Epithelial cell of proximal tubule (primary cell): ENCODE data around the gene C3orf20. TPM values are rescaled to one million over a fixed set of nuclear protein-coding genes. Genes with fewer than 3 reads are reported as not detected.

Experiments used
- DNase-seq: peaks from one replicate; pipeline ENCODE4 v3.0.0-alpha.2; 2011; ENCODE audit warnings: low read depth
- H3K4me3 ChIP-seq: 2 replicates; pipeline ENCODE4 v1.5.1; 2011; ENCODE audit warnings: low read depth, mild to moderate bottlenecking, low read length
- CTCF ChIP-seq: conservative IDR thresholded peaks from 2 replicates; pipeline ENCODE4 v1.5.1; 2012; ENCODE audit warnings: low read depth, mild to moderate bottlenecking, low read length
- total RNA-seq: library from RNA; depleted of rRNA; stranded (reverse); fragments of >200 nt; gene quantifications from 2 replicates; pipeline ENCODE4 v1.2.3, GENCODE V29; 2015

C3orf20 gene
- total RNA-seq, 1 donor from 2014 or later, result not detected

DNA sequence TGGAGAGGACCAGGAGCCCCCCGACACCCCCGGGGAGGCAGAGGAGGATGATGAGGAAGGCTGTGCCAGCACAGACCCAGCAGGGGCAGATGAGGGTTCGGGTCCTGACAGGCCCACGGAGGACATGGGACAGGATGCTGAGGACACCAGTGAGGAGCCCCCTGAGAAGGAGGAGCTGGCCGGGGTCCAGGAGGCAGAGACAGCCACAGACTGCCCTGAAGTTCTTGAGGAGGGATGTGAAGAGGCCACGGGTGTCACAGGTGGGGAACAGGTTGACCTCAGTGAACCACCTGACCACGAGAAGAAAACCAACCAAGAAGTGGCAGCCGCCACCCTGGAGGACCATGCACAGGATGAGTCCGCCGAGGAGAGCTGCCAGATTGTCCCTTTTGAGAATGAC is 144.7 kb downstream of the C3orf20 start:
- no peak for DNase-seq
- no peak for TF ChIP-seq CTCF

GRCh38 chr3:14820156-14820555 is 145.2 kb downstream of the C3orf20 start:
- no peak overlapping the region for H3K4me3 ChIP-seq
- DNase-seq, result no peak
- TF ChIP-seq CTCF, result no peak

More for the DNA sequence above, 144.7 kb downstream of the C3orf20 start:
- H3K4me3 ChIP-seq, result no peak overlapping the region

- no peak overlapping the region for H3K4me3 ChIP-seq
- no peak for DNase-seq
- no peak for TF ChIP-seq CTCF
Observed at GRCh38 chr3:14821151-14821550, 146.2 kb downstream of the C3orf20 start.

DNA sequence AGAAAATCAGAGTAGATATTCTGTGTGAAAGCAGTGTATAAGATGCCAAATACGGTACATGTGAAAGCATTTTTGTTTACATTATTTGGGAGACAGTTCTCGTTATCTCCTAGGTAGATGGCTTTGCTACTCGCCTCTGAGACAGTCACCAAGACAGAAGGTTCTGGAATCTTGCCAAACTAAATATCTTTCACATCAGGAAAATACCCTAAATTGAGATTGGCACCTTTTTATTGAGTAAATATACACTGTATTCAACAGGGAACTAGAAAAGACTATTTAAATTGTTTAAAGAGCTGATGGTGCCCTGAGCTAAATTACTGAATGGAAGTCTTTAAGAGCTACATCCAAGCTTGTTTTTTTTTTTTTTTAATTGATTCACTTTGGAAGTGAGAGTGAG is 147.2 kb downstream of the C3orf20 start:
- no peak for DNase-seq
- H3K4me3 ChIP-seq, result no peak overlapping the region
- TF ChIP-seq CTCF, result no peak

Other genes starting within 250 kb of the C3orf20 start
- gene GRIP2, start 134.8 kb upstream of the C3orf20 start, total RNA-seq, result under 0.01 TPM in 1 of 2 replicates, not detected in the other
- 5.2 and 8.0 TPM in 2 replicates for gene CCDC174, start 23.4 kb upstream of the C3orf20 start, total RNA-seq
- 0.06 TPM in 1 of 2 replicates, not detected in the other for gene FGD5, start 143.8 kb downstream of the C3orf20 start, total RNA-seq